C1 segment of cervical spinal cord (tissue), 14 donors: ENCODE results near the gene ATXN1.
"Not testable (repeated sequence)": the region's sequence is repeated elsewhere in the genome, so short reads cannot be mapped to it uniquely, and the experiment has no call there.

Experiments used
- DNase-seq, 14 donors: peaks; one replicate each; lab custom pipeline; 2025; lab: John Stamatoyannopoulos, UW

The ATXN1 gene

DNA sequence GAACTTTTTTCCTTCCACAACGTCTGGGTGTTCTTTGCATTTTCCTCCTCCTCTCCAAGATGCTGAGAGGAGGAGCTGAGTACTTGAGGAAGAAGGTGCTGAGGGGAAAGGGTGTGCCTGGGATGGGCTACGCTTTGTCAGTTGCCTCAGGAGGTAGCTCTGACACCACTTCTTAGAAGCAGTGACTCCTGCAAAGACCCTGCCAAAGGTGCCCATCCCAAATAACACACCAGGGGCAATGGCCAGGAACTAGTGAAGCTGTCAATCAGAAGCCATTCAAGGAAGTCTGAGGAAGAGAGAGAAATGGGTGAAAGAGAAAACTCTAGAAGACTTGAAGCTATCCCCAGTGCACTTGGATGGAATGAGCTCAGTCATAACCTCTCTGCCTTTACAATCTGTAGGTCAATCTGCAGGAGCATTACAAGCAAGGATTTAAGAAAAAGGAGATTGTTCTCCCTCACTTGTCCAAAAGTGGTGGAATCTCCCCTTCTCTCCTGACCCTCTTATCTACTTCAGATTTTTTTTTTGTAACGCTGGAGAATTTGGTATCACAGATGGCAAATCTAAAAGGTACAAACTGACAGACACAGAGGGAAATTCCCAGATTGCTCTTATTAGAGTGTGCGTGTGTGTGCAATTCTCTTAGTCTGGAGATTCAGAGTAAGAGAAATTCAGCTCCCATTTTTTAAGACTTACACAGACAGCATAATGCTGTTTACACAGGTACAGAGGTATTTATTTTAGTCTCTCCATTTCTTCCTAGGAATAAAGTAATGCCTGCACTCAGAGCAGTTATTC is 280.3 kb downstream of the ATXN1 start:
- no peak for DNase-seq

GRCh38 chr6:16477367-16478149 is 283.7 kb downstream of the ATXN1 start:
- no peak for DNase-seq

DNA sequence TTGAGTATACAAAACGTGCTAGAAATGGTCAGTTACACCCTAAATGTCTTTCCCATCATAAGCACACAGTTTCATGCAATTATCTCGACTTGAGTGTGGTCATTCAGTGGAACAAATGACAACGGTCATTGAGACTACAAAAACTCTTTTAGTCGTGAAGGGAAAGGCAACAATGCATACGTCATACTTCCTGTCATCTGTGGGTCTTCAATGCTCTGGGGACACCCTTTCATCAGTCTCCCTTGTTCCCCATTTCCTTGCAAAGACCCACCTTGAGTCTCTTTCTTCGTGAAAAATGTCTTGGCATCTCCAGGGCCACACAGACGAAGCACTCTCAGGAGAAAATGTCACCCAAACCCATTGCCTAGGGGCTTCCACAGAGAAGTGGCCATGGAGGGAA is 284.4 kb downstream of the ATXN1 start:
- no peak for DNase-seq

DNA sequence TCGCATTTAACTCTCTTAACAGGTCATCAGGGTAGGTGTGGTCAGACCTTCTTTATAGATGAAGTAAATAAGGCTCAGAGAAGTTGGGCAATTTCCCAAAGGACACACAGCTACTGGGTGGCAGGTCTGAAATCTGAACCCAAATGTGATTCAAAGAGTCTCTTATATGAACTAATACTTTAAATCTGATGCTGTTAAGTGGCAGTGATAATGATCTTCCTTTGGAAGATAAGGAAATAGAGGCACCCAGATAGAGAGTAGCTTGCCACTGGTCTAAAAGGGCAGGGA is 285.8 kb downstream of the ATXN1 start:
- no peak for DNase-seq

GRCh38 chr6:16474772-16475493 is 286.3 kb downstream of the ATXN1 start:
- no peak for DNase-seq

- DNase-seq, result no peak
These were observed 287.1 kb downstream of the ATXN1 start for GRCh38 chr6:16473908-16474771.

GRCh38 chr6:16473184-16473907 is 287.9 kb downstream of the ATXN1 start:
- no peak for DNase-seq

GRCh38 chr6:16472349-16473069 is 288.8 kb downstream of the ATXN1 start:
- no peak for DNase-seq

GRCh38 chr6:16471910-16472297 is 289.4 kb downstream of the ATXN1 start:
- DNase-seq, result no peak

- no peak for DNase-seq
These were observed 289.9 kb downstream of the ATXN1 start for GRCh38 chr6:16471222-16471909.

- no peak for DNase-seq
These were observed 290.6 kb downstream of the ATXN1 start for GRCh38 chr6:16470502-16471221.

GRCh38 chr6:16468991-16469615 is 292.2 kb downstream of the ATXN1 start:
- DNase-seq, result no peak

GRCh38 chr6:16466800-16467553 is 294.3 kb downstream of the ATXN1 start:
- no peak for DNase-seq

GRCh38 chr6:16464045-16464444 is 297.2 kb downstream of the ATXN1 start:
- DNase-seq, result no peak

- not testable (repeated sequence) for DNase-seq
These were observed 298.0 kb downstream of the ATXN1 start for GRCh38 chr6:16463246-16463645.

GRCh38 chr6:16461491-16461890 is 299.8 kb downstream of the ATXN1 start:
- DNase-seq, result no peak

DNA sequence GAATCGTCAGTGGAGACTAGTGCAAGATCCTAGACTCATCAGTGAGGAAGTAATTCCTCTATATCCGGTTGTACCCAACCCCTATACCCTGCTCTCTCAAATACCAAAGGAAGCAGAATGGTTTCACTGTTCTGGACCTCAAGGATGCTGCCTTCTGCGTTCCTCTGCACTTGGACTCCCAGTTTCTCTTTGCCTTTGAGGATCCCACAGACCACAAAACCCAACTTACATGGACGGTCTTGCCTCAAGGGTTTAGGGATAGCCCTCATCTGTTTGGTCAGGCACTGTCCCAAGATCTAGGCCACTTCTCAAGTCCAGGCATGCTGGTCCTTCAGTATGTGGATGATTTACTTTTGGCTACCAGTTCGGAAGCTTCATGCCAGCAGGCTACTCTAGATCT is 301.8 kb downstream of the ATXN1 start:
- not testable (repeated sequence) for DNase-seq

- no peak for DNase-seq
These were observed 308.9 kb downstream of the ATXN1 start for GRCh38 chr6:16452348-16452747.
